WTC11 (cell line): ENCODE results near the gene TPST2.

ENCODE experiments used
- ATF3 ChIP-seq: sonication (generic); formaldehyde crosslinking; conservative IDR thresholded peaks from 2 replicates; pipeline ENCODE4 v1.8.1; 2022; ENCODE audit warnings: mild to moderate bottlenecking, missing genetic modification reagents
- CTCF ChIP-seq: fragments of 200-600 bp; IDR thresholded peaks from 2 replicates; pipeline ENCODE4 v1.8.0; 2022; ENCODE audit warnings: antibody characterized with exemption
- ELF4 ChIP-seq: sonication (generic); formaldehyde crosslinking; IDR thresholded peaks from 2 replicates; pipeline ENCODE4 v1.8.1; 2022; ENCODE audit warnings: low read depth, mild to moderate bottlenecking, moderate library complexity, missing genetic modification reagents
- IRF2 ChIP-seq: sonication (generic); formaldehyde crosslinking; IDR thresholded peaks from 2 replicates; pipeline ENCODE4 v1.8.0; 2022; ENCODE audit warnings: low read depth, missing genetic modification reagents, borderline replicate concordance
- MLX ChIP-seq: sonication (generic); formaldehyde crosslinking; IDR thresholded peaks from 2 replicates; pipeline ENCODE4 v1.8.1; 2023; ENCODE audit warnings: mild to moderate bottlenecking, missing genetic modification reagents, moderate library complexity
- NR3C1 ChIP-seq: sonication (generic); formaldehyde crosslinking; conservative IDR thresholded peaks from 2 replicates; pipeline ENCODE4 v1.8.1; 2023; ENCODE audit warnings: low read depth, mild to moderate bottlenecking, missing genetic modification reagents
- SP1 ChIP-seq: sonication (generic); formaldehyde crosslinking; conservative IDR thresholded peaks from 2 replicates; pipeline ENCODE4 v1.8.1; 2022; ENCODE audit warnings: missing genetic modification reagents
- ZMAT4 ChIP-seq: fragments of 250-450 bp; sonication (Bioruptor Pico); IDR thresholded peaks from 2 replicates; pipeline ENCODE4 v1.9.0; 2021; ENCODE audit warnings: mild to moderate bottlenecking

GRCh38 chr22:26508148-26508547 is 81.8 kb downstream of the TPST2 start:
- TF ChIP-seq ZMAT4 (CRISPR knock-in tag) (no peak), IRF2 (no peak), ATF3 (no peak), SP1 (CRISPR knock-in tag) (no peak), CTCF (no peak), MLX (CRISPR knock-in tag) (no peak), NR3C1 (CRISPR knock-in tag) (no peak), ELF4 (CRISPR knock-in tag) (no peak)
